Testis (tissue), 3 donors: ENCODE measurements around the gene PAK6. TPM values are rescaled to one million over a fixed set of nuclear protein-coding genes. Genes with fewer than 3 reads are reported as not detected.

Source experiments
- DNase-seq: peaks from one replicate; pipeline ENCODE4 v3.0.0-alpha.2; 2019
- H3K27ac ChIP-seq, 2 donors: fragments of 200-600 bp; sonication (generic); one replicate each; pipeline ENCODE4 v1.5.1; 2019
- H3K27me3 ChIP-seq: fragments of 200-600 bp; sonication (generic); one replicate; pipeline ENCODE4 v1.5.1; 2019
- H3K36me3 ChIP-seq: fragments of 200-600 bp; sonication (generic); one replicate; pipeline ENCODE4 v1.5.1; 2017; ENCODE audit warnings: low read depth; ENCODE audit errors: missing control alignments
- H3K4me1 ChIP-seq: fragments of 200-600 bp; sonication (generic); one replicate; pipeline ENCODE4 v1.5.1; 2019
- H3K4me3 ChIP-seq, 2 donors: fragments of 200-600 bp; sonication (generic); one replicate each; pipeline ENCODE4 v1.5.1; 2017 to 2019
- H3K9me3 ChIP-seq: fragments of 200-600 bp; sonication (generic); one replicate; pipeline ENCODE4 v1.5.1; 2017
- POLR2A ChIP-seq: fragments of 450-650 bp; IDR thresholded peaks from one replicate; pipeline ENCODE4 v1.6.1; 2017; ENCODE audit warnings: antibody characterized with exemption, mild to moderate bottlenecking, moderate library complexity
- WGBS, 2 donors: methylation state at CpG; one replicate each; pipeline ENCODE4 v1.1.5; 2018; 5-methylcytosine and 5-hydroxymethylcytosine counted together
- intact Hi-C: fragments of 100-400 bp; cut with DNase I; formaldehyde crosslinking; loops from one replicate; pipeline ENCODE4 v1.15.1; 2023; ENCODE audit warnings: low total_unique reads
- polyA plus RNA-seq: library from polyadenylated mRNA; stranded (reverse); fragments of 350-450 nt; fragmentation: Illumina TruSeq; extraction: RNeasy Lipid Tissue Mini Kit (QIAGEN cat#74804); gene quantifications from one replicate; pipeline ENCODE4 v1.2.3, GENCODE V29; 2014; ENCODE audit warnings: low read depth, low replicate concordance; ENCODE audit not compliant: insufficient read depth
- total RNA-seq, 2 donors: library from RNA; depleted of rRNA; stranded (reverse); fragments of >200 nt; gene quantifications; one replicate each; pipeline ENCODE4 v1.2.3, GENCODE V29; 2016
- TF ChIP-seq, protein P1 (sequence below), 3 experiments: fragments of 450-650 bp in 2 of 3; fragments of 200-600 bp in 1 of 3; sonication (generic) in 1 of 3; IDR thresholded peaks; one replicate each; pipeline ENCODE4 v1.5.1; 2016 to 2019; ENCODE audit warnings: antibody characterized with exemption in 3 of 3, mild to moderate bottlenecking in 2 of 3, moderate library complexity in 1 of 3

The PAK6 gene
- total and polyA plus RNA-seq, 3 donors from 2014 or later, result 47.4 to 245 (median 140) TPM

DNA sequence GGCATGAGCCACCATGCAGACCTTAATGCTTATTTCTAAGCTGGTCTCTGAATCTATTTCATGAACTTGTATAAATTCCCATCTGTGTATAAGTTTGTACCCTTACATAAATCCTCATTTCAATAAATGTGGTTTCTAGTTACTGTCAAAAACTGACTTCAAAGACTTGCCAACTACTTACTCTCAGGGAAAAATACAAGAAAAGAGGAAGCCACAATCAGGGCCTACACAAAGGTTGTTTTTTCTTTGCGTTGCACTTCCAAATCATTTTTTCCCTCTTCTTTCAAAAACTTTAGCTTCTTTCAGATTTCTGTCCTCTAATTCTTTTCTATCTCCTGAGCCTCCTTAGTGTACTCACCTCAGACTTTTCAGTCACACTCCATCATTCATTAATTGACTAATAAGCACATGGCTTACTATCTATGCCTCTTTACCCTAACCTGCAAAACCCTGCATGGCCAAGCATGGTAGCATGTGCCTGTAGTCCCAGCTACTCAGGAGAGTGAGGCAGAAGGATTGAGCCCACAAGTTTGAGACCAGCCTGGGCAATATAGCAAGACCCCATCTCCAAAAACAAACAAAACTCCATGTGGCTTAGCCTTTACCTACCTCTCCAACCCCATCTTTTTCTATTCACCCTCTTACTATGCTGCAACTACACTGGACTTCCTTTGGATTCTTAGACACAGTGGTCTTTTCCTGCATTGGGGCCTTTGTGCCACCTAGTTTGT, 40.3 kb upstream of the PAK6 start:
- DNase-seq, result no peak
- 92 to 93% methylated on average over 1 of the region's 1 CpG for WGBS, 2 donors
- Histone ChIP-seq H3K27me3 (no peaks in the 10 kb centered on the region), H3K4me1 (no peaks in the 10 kb centered on the region), H3K9me3 (no peaks in the 10 kb centered on the region), H3K27ac (no peak overlapping the region), H3K4me3 (no peak overlapping the region), H3K36me3 (no peaks in the 10 kb centered on the region)
- intact Hi-C loops, result no loop called here
- TF ChIP-seq POLR2A, result no peak
- TF ChIP-seq, protein P1, sequence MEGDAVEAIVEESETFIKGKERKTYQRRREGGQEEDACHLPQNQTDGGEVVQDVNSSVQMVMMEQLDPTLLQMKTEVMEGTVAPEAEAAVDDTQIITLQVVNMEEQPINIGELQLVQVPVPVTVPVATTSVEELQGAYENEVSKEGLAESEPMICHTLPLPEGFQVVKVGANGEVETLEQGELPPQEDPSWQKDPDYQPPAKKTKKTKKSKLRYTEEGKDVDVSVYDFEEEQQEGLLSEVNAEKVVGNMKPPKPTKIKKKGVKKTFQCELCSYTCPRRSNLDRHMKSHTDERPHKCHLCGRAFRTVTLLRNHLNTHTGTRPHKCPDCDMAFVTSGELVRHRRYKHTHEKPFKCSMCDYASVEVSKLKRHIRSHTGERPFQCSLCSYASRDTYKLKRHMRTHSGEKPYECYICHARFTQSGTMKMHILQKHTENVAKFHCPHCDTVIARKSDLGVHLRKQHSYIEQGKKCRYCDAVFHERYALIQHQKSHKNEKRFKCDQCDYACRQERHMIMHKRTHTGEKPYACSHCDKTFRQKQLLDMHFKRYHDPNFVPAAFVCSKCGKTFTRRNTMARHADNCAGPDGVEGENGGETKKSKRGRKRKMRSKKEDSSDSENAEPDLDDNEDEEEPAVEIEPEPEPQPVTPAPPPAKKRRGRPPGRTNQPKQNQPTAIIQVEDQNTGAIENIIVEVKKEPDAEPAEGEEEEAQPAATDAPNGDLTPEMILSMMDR (IDR thresholded peaks at IDR 0.05), result no peak

DNA sequence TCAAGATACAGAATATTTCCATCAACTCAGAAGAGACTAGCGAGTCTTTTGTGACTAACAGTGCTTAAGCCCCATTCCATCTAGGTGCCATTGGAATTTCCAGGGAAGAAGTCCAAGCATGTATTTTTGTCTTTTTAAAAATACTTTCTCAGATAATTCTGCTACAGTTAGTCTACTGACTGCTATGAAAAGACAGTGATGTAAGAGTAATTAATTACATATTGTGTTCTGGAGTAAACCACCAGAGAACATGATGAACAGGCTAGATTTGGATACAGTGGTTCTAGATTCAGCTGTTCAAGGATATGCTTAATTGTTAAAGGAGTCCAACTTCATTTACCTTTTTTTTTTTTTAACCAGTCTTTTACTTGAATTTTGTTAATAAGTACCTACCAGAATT, 34.8 kb upstream of the PAK6 start:
- TF ChIP-seq, protein P1 (IDR thresholded peaks at IDR 0.05), result no peak
- TF ChIP-seq POLR2A, result no peak
- H3K4me3 ChIP-seq, result no peak overlapping the region
- no peak for DNase-seq
- no peaks in the 10 kb centered on the region for H3K4me1 ChIP-seq
- H3K9me3 ChIP-seq, result no peaks in the 10 kb centered on the region
- 80 to 81% methylated on average over 1 of the region's 1 CpG for WGBS, 2 donors
- no peaks in the 10 kb centered on the region for H3K27me3 ChIP-seq
- no peaks in the 10 kb centered on the region for H3K36me3 ChIP-seq
- no peak overlapping the region for H3K27ac ChIP-seq
- intact Hi-C loops, result no loop called here

DNA sequence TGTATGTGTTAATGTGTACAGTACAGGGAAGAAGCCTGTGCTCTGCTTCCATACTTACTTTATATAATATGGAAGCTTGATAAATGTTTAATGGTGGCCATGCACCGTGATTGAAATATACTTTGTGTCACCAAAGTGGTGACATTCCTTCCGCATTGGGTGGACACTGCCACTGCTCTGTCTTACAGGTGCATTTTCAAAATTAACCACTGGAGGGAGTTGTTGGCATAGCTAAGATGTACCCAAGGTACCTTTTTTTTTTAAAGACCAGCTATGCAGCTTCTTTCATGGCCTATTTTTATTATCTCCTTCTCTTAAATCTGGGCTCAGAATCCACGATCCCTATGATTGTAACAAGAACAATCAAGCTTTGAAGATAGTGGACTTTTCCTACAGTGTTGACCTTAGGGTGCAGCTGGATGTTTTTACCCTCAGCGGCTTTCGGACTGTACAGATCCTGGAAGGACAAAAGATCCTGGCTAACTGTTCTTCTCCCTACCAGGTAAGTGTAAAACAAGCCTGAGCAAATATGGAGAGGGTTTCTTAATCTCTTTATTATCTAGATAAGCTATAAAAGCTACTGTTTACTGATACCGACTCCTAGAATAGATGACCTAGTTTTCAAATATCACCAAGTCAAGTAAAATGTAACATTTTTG, 21.6 kb upstream of the PAK6 start:
- H3K27ac ChIP-seq, result peak overlapping the region; percentile 3 to 39
- intact Hi-C loops, result loop anchor here (5.0 kb wide), 1 partner anchor 55 kb away; no protein-coding TSS in a partner anchor
- WGBS, 2 donors, result 37 to 57% methylated on average over 6 of the region's 6 CpGs

DNA sequence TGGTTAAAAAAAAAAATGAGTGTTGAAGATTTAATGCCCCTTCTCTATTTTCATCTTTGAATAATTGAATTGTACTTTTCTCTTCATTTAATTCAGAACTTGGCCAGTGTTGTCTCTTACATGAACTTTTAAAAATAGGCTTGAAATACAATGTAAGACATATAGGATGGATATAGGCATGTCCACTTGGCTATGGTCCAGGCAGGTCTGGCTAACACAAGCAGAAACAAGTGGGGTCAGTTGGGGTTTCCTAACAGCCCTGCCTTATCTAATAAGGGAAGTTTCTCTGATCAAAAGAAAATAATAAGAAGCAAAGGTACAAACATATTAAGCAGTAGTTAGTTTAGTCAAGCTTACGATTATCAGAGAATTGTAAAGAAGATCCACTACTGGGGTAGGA, 19.1 kb upstream of the PAK6 start:
- no peak overlapping the region for H3K27ac ChIP-seq
- H3K4me3 ChIP-seq, result no peak overlapping the region
- no peaks in the 10 kb centered on the region for H3K27me3 ChIP-seq
- DNase-seq, result no peak
- H3K9me3 ChIP-seq, result no peaks in the 10 kb centered on the region
- intact Hi-C loops, result loop anchor here (5.0 kb wide), 1 partner anchor 52 kb away; no protein-coding TSS in a partner anchor
- TF ChIP-seq POLR2A, result no peak
- TF ChIP-seq, protein P1 (IDR thresholded peaks at IDR 0.05), result no peak
- WGBS, 2 donors, result 80 to 89% methylated on average over 1 of the region's 1 CpG
- H3K4me1 ChIP-seq, result peaks cover 9% of the 10 kb centered on the region
- H3K36me3 ChIP-seq, result no peaks in the 10 kb centered on the region

More for the DNA sequence above, 21.6 kb upstream of the PAK6 start:
- H3K36me3 ChIP-seq, result no peaks in the 10 kb centered on the region
- no peaks in the 10 kb centered on the region for H3K27me3 ChIP-seq
- DNase-seq, result peak; percentile 71
- TF ChIP-seq, protein P1 (IDR thresholded peaks at IDR 0.05), result peak; percentile 85 to 95 (median 88)
- TF ChIP-seq POLR2A, result no peak
- H3K9me3 ChIP-seq, result no peaks in the 10 kb centered on the region
- H3K4me1 ChIP-seq, result peaks cover 9% of the 10 kb centered on the region
- H3K4me3 ChIP-seq, result no peak overlapping the region
